GM12878 (cell line): ENCODE results near the gene RAB2B. TPM values are rescaled to one million over a fixed set of nuclear protein-coding genes. Genes with fewer than 3 reads are reported as not detected.

Experiments used
- BMI1 ChIP-seq: fragments of 450-650 bp; IDR thresholded peaks from 2 replicates; pipeline ENCODE4 v1.6.1; 2016; ENCODE audit warnings: mild to moderate bottlenecking, moderate library complexity, borderline replicate concordance
- CEBPZ ChIP-seq: fragments of 150-350 bp; IDR thresholded peaks from 2 replicates; pipeline ENCODE4 v1.6.1; 2016; ENCODE audit warnings: low read depth, low read length
- CHD1 ChIP-seq: IDR thresholded peaks from 2 replicates; pipeline ENCODE4 v1.6.1; 2012; ENCODE audit warnings: low read depth, low read length, improper control_type of control experiment
- CHD2 ChIP-seq: IDR thresholded peaks from 2 replicates; pipeline ENCODE4 v1.6.1; 2011; ENCODE audit warnings: low read depth, low read length, improper control_type of control experiment, borderline replicate concordance
- CREM ChIP-seq: IDR thresholded peaks from 2 replicates; pipeline ENCODE4 v1.6.1; 2014; ENCODE audit warnings: antibody characterized with exemption, low read depth
- EZH2 ChIP-seq: IDR thresholded peaks from 2 replicates; pipeline ENCODE4 v1.6.1; 2012; ENCODE audit warnings: low read depth, mild to moderate bottlenecking, control low read depth, inconsistent platforms, low read length, borderline replicate concordance; ENCODE audit not compliant: control insufficient read depth
- IKZF2 ChIP-seq, 2 experiments: fragments of 450-650 bp; IDR thresholded peaks; 2 replicates each; pipeline ENCODE4 v1.6.1; 2017; ENCODE audit warnings: mild to moderate bottlenecking in 2 of 2, moderate library complexity in 2 of 2
- MEF2A ChIP-seq: IDR thresholded peaks from 2 replicates; pipeline ENCODE4 v1.6.1; 2011; ENCODE audit warnings: low read depth, mild to moderate bottlenecking, low read length, moderate library complexity; ENCODE audit not compliant: insufficient read depth
- MTA3 ChIP-seq: IDR thresholded peaks from 2 replicates; pipeline ENCODE4 v1.6.1; 2012; ENCODE audit warnings: low read length, inconsistent platforms, borderline replicate concordance
- NFYA ChIP-seq: IDR thresholded peaks from 2 replicates; pipeline ENCODE4 v1.6.1; 2011; ENCODE audit warnings: low read depth, mild to moderate bottlenecking, low read length, improper control_type of control experiment, borderline replicate concordance
- RB1 ChIP-seq: fragments of 450-650 bp; formaldehyde crosslinking; IDR thresholded peaks from 2 replicates; pipeline ENCODE4 v1.6.1; 2017; ENCODE audit warnings: mild to moderate bottlenecking, borderline replicate concordance
- SKIL ChIP-seq: fragments of 450-650 bp; IDR thresholded peaks from 2 replicates; pipeline ENCODE4 v1.6.1; 2017; ENCODE audit warnings: mild to moderate bottlenecking, low read depth, inconsistent platforms; ENCODE audit not compliant: poor library complexity, severe bottlenecking
- ZNF207 ChIP-seq: fragments of 450-650 bp; IDR thresholded peaks from 2 replicates; pipeline ENCODE4 v1.6.1; 2014; ENCODE audit warnings: antibody characterized with exemption, mild to moderate bottlenecking, borderline replicate concordance
- ZNF592 ChIP-seq: fragments of 450-650 bp; IDR thresholded peaks from 2 replicates; pipeline ENCODE4 v1.6.1; 2017; ENCODE audit warnings: mild to moderate bottlenecking, moderate library complexity
- polyA plus RNA-seq, 11 experiments: library from polyadenylated mRNA; depleted of rRNA in 4 of 11; unstranded in 6 of 11; stranded (reverse) in 5 of 11; fragments of >200 nt; fragmentation: Nextera tagmentation in 4 of 11; fragmentation: Illumina TruSeq in 1 of 11; extraction: Ambion mirVana in 4 of 11; extraction: Trizol in 1 of 11; gene quantifications; 1 replicate in 1 of 11; 2 replicates in 10 of 11; pipeline versions ENCODE4 v1.2.1 to v1.2.3, GENCODE V29; 2011 to 2016; ENCODE audit warnings: inconsistent platforms in 2 of 11, missing spikeins in 2 of 11, low read depth in 1 of 11
- total RNA-seq, 4 experiments: library from RNA; depleted of rRNA in 3 of 4; stranded (reverse); fragments of >200 nt in 3 of 4; fragmentation: Illumina TruSeq in 1 of 4; extraction: Trizol in 1 of 4; gene quantifications; 2 replicates each; pipeline versions ENCODE4 v1.2.1 to v1.2.3, GENCODE V29; 2013 to 2021

The RAB2B gene
- total and polyA plus RNA-seq, 10 of the 15 experiments (the other 5 are each of a cell fraction or from before 2014, with no cell fraction given), result 5.6 to 45.1 (median 12.5) TPM

GRCh38 chr14:21437063-21437901, 39.5 kb downstream of the RAB2B start (continued):
- no peak for TF ChIP-seq ZNF592
- TF ChIP-seq CEBPZ, result 0 out of 2 replicates have a peak, but pooled peaks have one; percentile 41
- TF ChIP-seq SKIL, result peak; percentile 27
- TF ChIP-seq CHD2, result peak; percentile 98
- TF ChIP-seq BMI1, result no peak
- TF ChIP-seq MTA3, result peak; percentile 47; the same call in 1 of the 2 replicates
- peak; percentile 96 for TF ChIP-seq NFYA
- no peak for TF ChIP-seq EZH2
- peak; percentile 85 for TF ChIP-seq CREM
- TF ChIP-seq CHD1, result no peak
- no peak for TF ChIP-seq MEF2A
- peak; percentile 89; the same call in 1 of the 2 replicates for TF ChIP-seq RB1
- peak; percentile 77; the same call in 1 of the 2 replicates for TF ChIP-seq ZNF207
- 0 out of 4 replicates have a peak, but pooled peaks of 1 of the 2 experiments have one; percentile 17 for TF ChIP-seq IKZF2 (IDR thresholded peaks at IDR 0.05)
